ENCODE measurements around the gene CFAP45.

DNA sequence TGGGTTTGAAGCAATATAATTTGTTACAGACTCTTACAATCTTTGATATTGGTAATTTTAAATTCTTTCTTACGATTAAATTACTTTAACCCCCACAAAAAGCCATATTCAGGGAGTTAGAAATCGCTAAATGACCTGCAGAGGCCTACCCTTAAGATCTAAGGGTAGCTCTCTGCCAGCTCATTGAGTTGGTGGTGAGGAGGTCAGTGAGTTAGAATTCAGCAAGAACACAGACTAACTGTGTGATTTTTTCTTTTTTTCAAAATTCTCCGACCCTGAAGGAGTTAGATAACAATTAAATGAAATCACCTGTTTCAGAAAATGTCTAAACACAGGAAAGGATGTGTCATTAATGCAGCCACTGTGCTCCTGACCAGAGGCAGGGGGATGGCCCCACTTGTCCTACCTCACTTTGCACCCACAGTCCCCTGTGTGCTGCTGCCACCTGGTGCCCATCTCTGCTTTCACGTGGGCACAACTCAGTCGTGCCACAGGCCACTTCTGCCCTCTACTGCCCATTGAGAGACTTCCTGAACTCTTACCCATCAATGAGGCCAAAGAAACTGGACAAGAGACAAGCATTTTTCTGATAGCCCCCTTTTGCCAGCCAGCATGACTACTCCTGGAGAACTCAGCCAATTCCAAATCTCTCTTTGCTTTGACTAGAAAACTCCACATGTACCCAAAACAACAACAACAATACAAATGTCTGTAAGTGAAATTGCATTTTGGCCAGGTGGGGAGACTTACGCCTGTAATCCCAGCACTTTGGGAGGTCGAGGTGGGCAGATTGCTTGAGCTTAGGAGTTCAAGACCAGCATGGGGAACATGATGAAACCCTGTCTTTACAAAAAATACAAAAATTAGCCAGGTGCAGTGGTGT is 8.4 kb downstream of the CFAP45 start:
- no peak for TF ChIP-seq TAF1 (IDR thresholded peaks at IDR 0.05; ENCODE audit: borderline replicate concordance, insufficient read depth, low read length)
- TF ChIP-seq POLR2AphosphoS5 (IDR thresholded peaks at IDR 0.05; ENCODE audit: low read depth, low read length), result no peak
